HepG2 (cell line): ENCODE measurements around the gene KIRREL2. TPM values are rescaled to one million over a fixed set of nuclear protein-coding genes. Genes with fewer than 3 reads are reported as not detected.

Experiments used
- CCDC6 ChIP-seq: sonication (generic); formaldehyde crosslinking; IDR thresholded peaks from 2 replicates; pipeline ENCODE4 v1.8.1; 2022; ENCODE audit warnings: mild to moderate bottlenecking, missing genetic modification reagents, moderate library complexity
- CHD2 ChIP-seq: IDR thresholded peaks from 2 replicates; pipeline ENCODE4 v1.6.1; 2011; ENCODE audit warnings: low read depth, low read length, improper control_type of control experiment
- FOXK2 ChIP-seq: fragments of 450-650 bp; IDR thresholded peaks from 2 replicates; pipeline ENCODE4 v1.6.1; 2016
- GABPA ChIP-seq, 2 experiments: IDR thresholded peaks; 2 replicates each; pipeline ENCODE4 v1.6.1; 2011 to 2016; ENCODE audit warnings: low read depth in 2 of 2, low read length in 1 of 2, missing biosample characterization in 1 of 2, missing genetic modification characterization in 1 of 2
- KDM3A ChIP-seq: IDR thresholded peaks from 2 replicates; pipeline ENCODE4 v1.6.1; 2018; ENCODE audit warnings: low read depth, missing compliant biosample characterization
- KLF12 ChIP-seq: sonication (generic); formaldehyde crosslinking; IDR thresholded peaks from 2 replicates; pipeline ENCODE4 v1.4.0; 2020; ENCODE audit warnings: missing genetic modification reagents, borderline replicate concordance
- MYC ChIP-seq: sonication (generic); formaldehyde crosslinking; IDR thresholded peaks from 2 replicates; pipeline ENCODE4 v1.9.0; 2021; ENCODE audit warnings: missing genetic modification reagents, borderline replicate concordance
- NFYC ChIP-seq: IDR thresholded peaks from 2 replicates; pipeline ENCODE4 v1.6.1; 2016; ENCODE audit warnings: missing genetic modification reagents, missing compliant biosample characterization
- SOX13 ChIP-seq, 3 experiments: fragments of 450-650 bp in 1 of 3; sonication (generic) in 1 of 3; formaldehyde crosslinking in 1 of 3; IDR thresholded peaks in 2 of 3; conservative IDR thresholded peaks in 1 of 3; 2 replicates each; pipeline versions ENCODE4 v1.5.0 to v1.6.1; 2016 to 2020; ENCODE audit warnings: antibody characterized with exemption in 1 of 3, mild to moderate bottlenecking in 1 of 3, missing compliant biosample characterization in 1 of 3, missing genetic modification reagents in 1 of 3, moderate library complexity in 1 of 3
- SRF ChIP-seq: IDR thresholded peaks from 2 replicates; pipeline ENCODE4 v1.6.1; 2011; ENCODE audit warnings: mild to moderate bottlenecking, low read depth, low read length, moderate library complexity
- TCF7 ChIP-seq: sonication (generic); IDR thresholded peaks from 2 replicates; pipeline ENCODE4 v1.6.1; 2016; ENCODE audit warnings: antibody characterized with exemption, low read depth
- TP53 ChIP-seq: sonication (generic); formaldehyde crosslinking; conservative IDR thresholded peaks from 2 replicates; pipeline ENCODE4 v1.4.0; 2020; ENCODE audit warnings: missing genetic modification reagents
- ZBTB3 ChIP-seq: sonication (generic); formaldehyde crosslinking; IDR thresholded peaks from 2 replicates; pipeline ENCODE4 v1.4.0; 2020; ENCODE audit warnings: low read depth, mild to moderate bottlenecking, moderate library complexity, missing genetic modification reagents, borderline replicate concordance
- ZFP82 ChIP-seq: sonication (generic); formaldehyde crosslinking; IDR thresholded peaks from 2 replicates; pipeline ENCODE4 v1.5.1; 2020; ENCODE audit warnings: mild to moderate bottlenecking, missing genetic modification reagents, borderline replicate concordance
- ZIK1 ChIP-seq: sonication (generic); formaldehyde crosslinking; IDR thresholded peaks from 2 replicates; pipeline ENCODE4 v1.5.0; 2020; ENCODE audit warnings: mild to moderate bottlenecking, low read depth, missing genetic modification reagents, borderline replicate concordance
- ZKSCAN5 ChIP-seq: sonication (generic); formaldehyde crosslinking; IDR thresholded peaks from 2 replicates; pipeline ENCODE4 v1.5.1; 2020; ENCODE audit warnings: mild to moderate bottlenecking, missing genetic modification reagents
- ZNF282 ChIP-seq: fragments of 450-650 bp; IDR thresholded peaks from 2 replicates; pipeline ENCODE4 v1.6.1; 2018; ENCODE audit not compliant: partially characterized antibody
- ZNF607 ChIP-seq: sonication (generic); formaldehyde crosslinking; IDR thresholded peaks from 2 replicates; pipeline ENCODE4 v1.5.1; 2020; ENCODE audit warnings: missing genetic modification reagents, mild to moderate bottlenecking, borderline replicate concordance
- ZNF713 ChIP-seq: sonication (generic); formaldehyde crosslinking; IDR thresholded peaks from 2 replicates; pipeline ENCODE4 v1.4.0; 2020; ENCODE audit warnings: mild to moderate bottlenecking, missing genetic modification reagents
- ZNF761 ChIP-seq: sonication (generic); formaldehyde crosslinking; conservative IDR thresholded peaks from 2 replicates; pipeline ENCODE4 v1.4.0; 2020; ENCODE audit warnings: mild to moderate bottlenecking, missing genetic modification reagents
- ZSCAN21 ChIP-seq: sonication (generic); formaldehyde crosslinking; IDR thresholded peaks from 2 replicates; pipeline ENCODE4 v1.8.0; 2022; ENCODE audit warnings: mild to moderate bottlenecking, missing genetic modification reagents, moderate library complexity, borderline replicate concordance
- polyA plus RNA-seq, 8 experiments: library from polyadenylated mRNA; depleted of rRNA in 3 of 8; stranded (reverse) in 7 of 8; unstranded in 1 of 8; fragments of >200 nt; fragmentation: Illumina TruSeq in 4 of 8; extraction: Trizol in 4 of 8; gene quantifications; 2 replicates each; pipeline versions ENCODE4 v1.2.1 to v1.2.3, GENCODE V29; 2011 to 2016; ENCODE audit warnings: low read depth in 4 of 8, missing spikeins in 1 of 8, mixed read lengths in 1 of 8; ENCODE audit not compliant: insufficient read depth in 1 of 8
- total RNA-seq, 5 experiments: library from RNA; depleted of rRNA; stranded (reverse); fragments of >200 nt; fragmentation: Illumina TruSeq; extraction: Trizol; gene quantifications; 2 replicates each; pipeline ENCODE4 v1.2.3, GENCODE V29; 2016; ENCODE audit warnings: low read depth in 1 of 5
- TF ChIP-seq, protein P1 (sequence below): sonication (generic); formaldehyde crosslinking; IDR thresholded peaks from 2 replicates; pipeline ENCODE4 v1.4.0; 2020; ENCODE audit warnings: missing genetic modification reagents, borderline replicate concordance
- TF ChIP-seq, protein P2 (sequence below): IDR thresholded peaks from 2 replicates; pipeline ENCODE4 v1.6.1; 2016; ENCODE audit warnings: low read depth, borderline replicate concordance
- TF ChIP-seq, protein P3 (sequence below): IDR thresholded peaks from 2 replicates; pipeline ENCODE4 v1.6.1; 2018; ENCODE audit warnings: missing genetic modification reagents, mild to moderate bottlenecking, missing compliant biosample characterization

KIRREL2 gene
- total and polyA plus RNA-seq, 2 of the 13 experiments (the other 11 are each of a cell fraction or from before 2014, with no cell fraction given) = 0.18 to 2.4 TPM

DNA sequence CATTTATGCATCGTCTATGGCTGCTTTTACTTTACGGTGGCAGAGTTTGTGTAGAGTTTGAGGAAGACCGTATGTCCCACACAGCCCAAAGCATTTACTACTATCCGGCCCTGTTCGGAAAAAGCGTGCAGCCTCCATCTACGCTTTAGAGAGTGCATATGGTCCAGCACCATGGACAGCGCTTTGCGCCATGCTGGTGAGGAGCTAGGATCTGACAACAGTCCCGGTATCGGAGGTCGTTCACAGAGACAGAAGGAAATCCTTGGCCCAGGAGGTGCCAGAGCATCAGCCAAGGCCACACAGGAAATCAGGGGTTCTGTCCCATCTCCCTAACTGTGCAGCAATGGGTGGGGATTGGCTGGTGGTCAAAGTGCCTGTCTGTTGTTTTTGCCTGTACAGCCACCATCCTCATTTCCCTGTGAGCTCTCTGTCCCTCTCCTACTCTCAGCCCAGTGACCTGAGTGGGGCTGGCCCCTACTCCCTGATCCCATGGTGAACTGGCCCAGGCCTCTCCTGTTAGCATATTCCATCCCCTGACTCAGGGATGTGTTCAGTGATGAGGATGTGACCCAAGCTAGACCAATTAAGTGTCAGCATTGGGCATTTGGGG is 27.9 kb upstream of the KIRREL2 start (continued):
- TF ChIP-seq, protein P1, sequence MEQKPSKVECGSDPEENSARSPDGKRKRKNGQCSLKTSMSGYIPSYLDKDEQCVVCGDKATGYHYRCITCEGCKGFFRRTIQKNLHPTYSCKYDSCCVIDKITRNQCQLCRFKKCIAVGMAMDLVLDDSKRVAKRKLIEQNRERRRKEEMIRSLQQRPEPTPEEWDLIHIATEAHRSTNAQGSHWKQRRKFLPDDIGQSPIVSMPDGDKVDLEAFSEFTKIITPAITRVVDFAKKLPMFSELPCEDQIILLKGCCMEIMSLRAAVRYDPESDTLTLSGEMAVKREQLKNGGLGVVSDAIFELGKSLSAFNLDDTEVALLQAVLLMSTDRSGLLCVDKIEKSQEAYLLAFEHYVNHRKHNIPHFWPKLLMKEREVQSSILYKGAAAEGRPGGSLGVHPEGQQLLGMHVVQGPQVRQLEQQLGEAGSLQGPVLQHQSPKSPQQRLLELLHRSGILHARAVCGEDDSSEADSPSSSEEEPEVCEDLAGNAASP (CRISPR knock-in tag) = peak; percentile 92
- TF ChIP-seq MYC (CRISPR knock-in tag) (peak; percentile 70; the same call in 1 of the 2 replicates), TCF7 (no peak), SRF (no peak), SOX13 (IDR thresholded peaks at IDR 0.05) (no peak), SOX13 (CRISPR knock-in tag; conservative IDR thresholded peaks at IDR 0.05 in 1 of 2, IDR thresholded peaks at IDR 0.05 in 1 of 2) (peak in 1 of 2 experiments; percentile 71; a peak in 2 of 4 replicates), ZNF607 (CRISPR knock-in tag) (peak; percentile 95; the same call in 1 of the 2 replicates), NFYC (CRISPR knock-in tag) (peak; percentile 48), FOXK2 (no peak), ZBTB3 (CRISPR knock-in tag) (no peak), ZNF713 (no peak), ZIK1 (CRISPR knock-in tag) (peak; percentile 83; the same call in 1 of the 2 replicates), ZSCAN21 (CRISPR knock-in tag) (peak; percentile 96), ZFP82 (CRISPR knock-in tag) (peak; percentile 76; the same call in 1 of the 2 replicates), ZKSCAN5 (CRISPR knock-in tag) (no peak), GABPA (IDR thresholded peaks at IDR 0.05; ENCODE audit: low read depth, low read length) (no peak), GABPA (CRISPR knock-in tag; IDR thresholded peaks at IDR 0.05; ENCODE audit: low read depth) (no peak), ZNF282 (no peak), CCDC6 (CRISPR knock-in tag) (peak; percentile 85), TP53 (CRISPR knock-in tag) (no peak), KDM3A (0 out of 2 replicates have a peak, but pooled peaks have one; percentile 29), KLF12 (peak; percentile 80; the same call in 1 of the 2 replicates), CHD2 (no peak), ZNF761 (CRISPR knock-in tag) (0 out of 2 replicates have a peak, but pooled peaks have one; percentile 46)
- TF ChIP-seq, protein P2, sequence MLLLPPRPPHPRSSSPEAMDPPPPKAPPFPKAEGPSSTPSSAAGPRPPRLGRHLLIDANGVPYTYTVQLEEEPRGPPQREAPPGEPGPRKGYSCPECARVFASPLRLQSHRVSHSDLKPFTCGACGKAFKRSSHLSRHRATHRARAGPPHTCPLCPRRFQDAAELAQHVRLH (CRISPR knock-in tag) = peak; percentile 99
- TF ChIP-seq, protein P3, sequence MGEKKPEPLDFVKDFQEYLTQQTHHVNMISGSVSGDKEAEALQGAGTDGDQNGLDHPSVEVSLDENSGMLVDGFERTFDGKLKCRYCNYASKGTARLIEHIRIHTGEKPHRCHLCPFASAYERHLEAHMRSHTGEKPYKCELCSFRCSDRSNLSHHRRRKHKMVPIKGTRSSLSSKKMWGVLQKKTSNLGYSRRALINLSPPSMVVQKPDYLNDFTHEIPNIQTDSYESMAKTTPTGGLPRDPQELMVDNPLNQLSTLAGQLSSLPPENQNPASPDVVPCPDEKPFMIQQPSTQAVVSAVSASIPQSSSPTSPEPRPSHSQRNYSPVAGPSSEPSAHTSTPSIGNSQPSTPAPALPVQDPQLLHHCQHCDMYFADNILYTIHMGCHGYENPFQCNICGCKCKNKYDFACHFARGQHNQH = peak; percentile 92; the same call in 1 of the 2 replicates
